GM23248 (cell line): ENCODE measurements around the gene DBI.

Experiments used
- EZH2 ChIP-seq: fragments of 200-600 bp; sonication (generic); IDR thresholded peaks from 2 replicates; pipeline ENCODE4 v1.6.1; 2018; ENCODE audit warnings: antibody characterized with exemption, mild to moderate bottlenecking; ENCODE audit not compliant: insufficient read depth, poor library complexity, severe bottlenecking
- EZH2phosphoT487 ChIP-seq: fragments of 200-600 bp; sonication (generic); IDR thresholded peaks from 2 replicates; pipeline ENCODE4 v1.6.1; 2018; ENCODE audit warnings: antibody characterized with exemption, moderate library complexity, mild to moderate bottlenecking, low read depth; ENCODE audit not compliant: insufficient read depth

DNA sequence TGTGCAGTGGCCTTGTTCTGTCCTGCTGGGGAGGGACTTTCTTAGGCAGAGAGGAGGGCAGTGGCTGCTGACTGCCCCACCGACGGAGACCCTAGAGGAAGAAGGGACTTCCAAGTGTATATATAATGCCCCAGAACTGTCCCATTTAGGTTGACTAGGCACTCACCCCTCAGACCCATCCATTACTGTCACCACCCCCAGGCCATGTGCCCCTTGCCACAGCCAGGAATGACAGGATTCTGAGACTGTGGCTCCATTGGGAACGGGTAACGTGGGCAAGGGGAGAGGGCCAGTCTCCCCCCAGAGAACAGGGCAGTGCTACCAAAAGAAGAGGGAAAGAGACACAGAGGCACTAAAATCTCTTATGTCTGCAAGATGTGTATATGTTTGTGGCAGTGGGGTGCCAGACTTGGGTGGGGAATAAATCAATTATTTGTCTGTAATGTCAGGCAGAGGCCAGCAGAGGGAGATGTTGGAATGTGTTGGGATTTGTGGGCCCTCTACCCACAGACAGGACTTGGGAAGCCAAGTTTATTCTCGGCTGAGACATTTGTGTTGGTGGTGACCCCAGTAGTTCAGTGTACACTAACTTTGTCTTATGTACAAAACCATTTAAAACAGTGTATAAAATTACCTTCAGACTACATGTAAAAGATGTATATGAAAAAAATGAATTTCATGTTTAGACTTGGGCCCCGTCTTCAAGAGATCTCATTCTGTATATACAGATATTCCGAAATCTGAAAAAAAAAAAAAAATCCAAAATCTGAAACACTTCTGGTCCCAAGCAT lies 40.8 kb downstream of the DBI start:
- TF ChIP-seq EZH2phosphoT487: no peak
- TF ChIP-seq EZH2: no peak
